Stimulated activated CD4-positive, alpha-beta T cell treated with anti-CD3 and anti-CD28 coated beads, Interleukin-12 subunit alpha, Interleukin-12 subunit beta, amount 100 ng/mL, for 4 hours (primary cell): ENCODE data around the gene KMT2E.

Experiments used
- DNase-seq: peaks from one replicate; pipeline ENCODE4 v3.0.0-alpha.2; 2020

The KMT2E gene

DNA sequence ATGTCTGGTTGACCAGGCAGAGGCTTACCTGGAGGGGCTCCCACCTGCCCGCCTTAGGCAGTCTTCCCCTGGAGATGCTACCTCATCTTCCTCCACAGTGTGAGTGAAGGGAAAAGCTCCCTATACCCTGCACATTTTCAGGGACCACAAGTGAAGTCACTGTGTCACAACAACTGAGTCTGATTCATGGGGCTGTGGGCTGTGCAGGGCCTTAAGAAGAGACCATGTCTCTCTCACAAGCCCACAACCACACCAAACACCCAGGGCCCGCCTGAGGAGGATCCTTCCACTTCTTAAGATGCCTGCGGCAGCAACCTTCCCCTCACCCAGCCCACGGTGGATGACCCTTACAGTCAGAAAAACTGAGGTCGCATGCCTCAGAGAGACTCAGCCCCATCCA, 118.3 kb downstream of the KMT2E start:
- no peak for DNase-seq

DNA sequence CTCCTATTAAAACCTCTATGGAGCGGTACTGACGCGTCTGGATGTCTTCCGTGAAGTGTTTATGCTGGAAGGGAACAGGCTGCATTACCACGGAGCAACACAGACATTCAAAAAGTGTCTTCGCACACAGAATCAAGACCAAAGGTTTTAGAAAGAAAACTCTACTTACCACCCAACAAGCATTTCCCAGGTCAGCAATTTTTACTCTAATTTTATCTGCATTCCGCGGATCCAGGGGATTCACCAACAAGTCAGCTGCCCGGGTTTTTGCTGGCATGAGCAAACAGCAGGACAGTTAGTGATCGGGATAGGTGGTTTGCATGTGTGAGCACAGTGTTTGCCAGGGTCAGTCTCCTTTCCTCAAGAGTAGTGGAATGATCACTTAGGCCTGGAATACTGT, 118.8 kb downstream of the KMT2E start:
- DNase-seq: no peak

DNA sequence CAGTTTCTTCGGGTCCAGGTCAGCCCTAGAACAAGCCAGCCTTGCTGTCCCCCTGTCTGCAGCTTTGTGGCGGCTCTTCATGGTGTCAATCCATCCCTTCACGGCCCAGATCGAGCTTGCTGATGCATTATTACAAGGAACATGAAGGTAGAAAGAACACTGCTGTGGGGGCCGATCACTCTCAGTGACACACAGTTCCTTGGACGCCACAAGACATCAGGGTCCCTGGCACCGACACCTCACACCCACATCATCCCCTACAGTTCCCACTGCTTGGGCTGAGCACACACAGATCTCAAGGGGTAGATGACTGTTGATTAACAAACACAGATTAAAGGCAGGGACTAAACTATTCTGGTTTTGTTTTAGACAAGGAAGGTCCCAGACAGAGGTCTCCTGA, 119.4 kb downstream of the KMT2E start:
- no peak for DNase-seq

DNA sequence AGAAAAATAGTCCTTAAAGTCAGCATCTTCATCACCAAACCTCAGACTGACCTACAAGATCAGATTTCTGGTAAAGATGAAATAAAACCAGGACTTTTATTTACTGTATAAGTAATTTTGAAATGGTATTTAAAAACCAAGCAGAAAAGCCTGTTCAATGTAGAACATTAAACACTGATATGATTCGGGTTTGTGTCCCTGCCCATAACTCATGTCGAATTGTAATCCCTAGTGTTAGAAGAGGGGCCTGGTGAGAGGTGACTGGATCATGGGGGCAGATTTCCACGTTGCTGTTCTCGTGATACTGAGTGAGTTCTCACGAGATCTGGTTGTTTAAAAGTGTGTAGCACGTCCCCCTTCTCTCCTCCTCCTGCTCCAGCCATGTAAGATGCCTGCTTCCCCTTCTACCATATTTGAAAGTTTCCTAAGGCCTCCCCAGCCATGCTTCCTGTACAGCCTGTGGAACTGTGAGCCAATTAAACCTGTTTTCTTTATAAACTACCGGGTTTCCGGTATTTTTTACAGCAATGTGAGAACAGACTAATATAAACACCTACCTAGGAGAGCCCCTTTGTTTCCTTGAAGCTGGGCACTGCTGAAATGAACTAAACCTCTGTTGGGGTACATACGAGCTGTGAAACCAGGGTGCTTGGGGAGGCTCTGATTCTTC, 120.1 kb downstream of the KMT2E start:
- no peak for DNase-seq

DNA sequence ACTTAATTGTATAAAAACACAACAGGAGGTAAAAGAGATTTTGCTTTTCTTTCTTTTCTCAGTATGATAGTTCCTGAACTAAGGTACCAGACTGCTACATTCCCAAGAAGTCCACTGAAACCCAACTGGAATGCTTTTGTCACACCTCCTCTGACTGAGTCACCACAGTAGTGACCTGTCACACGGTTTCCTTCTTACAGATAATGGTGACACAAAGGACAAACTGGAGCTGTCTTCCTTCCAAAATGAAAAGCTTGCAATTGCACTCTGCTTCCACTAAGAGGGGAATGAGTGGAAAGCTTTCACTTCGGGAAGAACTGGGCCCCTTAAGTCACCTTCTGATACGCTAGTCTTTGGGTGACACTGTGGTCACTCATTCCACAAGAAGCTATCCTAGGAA, 122.2 kb downstream of the KMT2E start:
- no peak for DNase-seq

DNA sequence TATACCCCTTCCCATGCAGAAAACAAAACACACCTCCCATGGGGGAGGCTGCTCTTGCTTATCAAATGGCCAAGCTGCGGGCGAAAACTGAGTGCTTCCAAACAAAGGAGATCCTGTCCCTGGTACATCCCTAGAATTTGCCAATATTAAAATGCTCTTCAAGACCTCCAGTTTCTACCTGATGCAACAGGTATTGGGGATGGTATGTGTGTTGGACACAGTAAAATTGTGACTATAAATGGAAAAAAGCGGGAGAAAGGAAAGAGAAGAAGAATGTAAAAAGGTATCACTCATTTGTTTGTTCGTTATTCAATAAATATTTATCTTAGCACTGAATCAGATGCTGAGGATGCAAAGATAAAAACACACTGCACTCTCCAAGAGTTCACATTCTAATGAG, 123.9 kb downstream of the KMT2E start:
- no peak for DNase-seq

DNA sequence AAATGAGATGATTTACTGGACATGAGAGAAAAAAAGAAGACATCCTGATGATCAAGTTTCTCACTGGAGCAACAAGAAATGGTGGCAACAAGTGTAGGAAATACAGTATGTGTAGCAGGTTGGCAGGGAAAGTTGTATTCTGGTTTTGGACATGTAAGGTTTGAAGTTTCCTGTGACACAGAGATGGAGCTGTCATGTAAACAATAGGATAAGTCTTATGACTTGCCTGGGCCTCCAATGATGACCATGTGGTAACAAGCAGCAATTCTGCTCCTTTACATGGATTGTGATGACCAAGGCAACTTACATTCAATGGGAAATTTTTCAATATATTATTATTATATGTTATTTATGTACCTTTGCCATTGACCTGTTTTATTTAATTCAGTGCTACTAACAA, 125.4 kb downstream of the KMT2E start:
- DNase-seq: no peak

DNA sequence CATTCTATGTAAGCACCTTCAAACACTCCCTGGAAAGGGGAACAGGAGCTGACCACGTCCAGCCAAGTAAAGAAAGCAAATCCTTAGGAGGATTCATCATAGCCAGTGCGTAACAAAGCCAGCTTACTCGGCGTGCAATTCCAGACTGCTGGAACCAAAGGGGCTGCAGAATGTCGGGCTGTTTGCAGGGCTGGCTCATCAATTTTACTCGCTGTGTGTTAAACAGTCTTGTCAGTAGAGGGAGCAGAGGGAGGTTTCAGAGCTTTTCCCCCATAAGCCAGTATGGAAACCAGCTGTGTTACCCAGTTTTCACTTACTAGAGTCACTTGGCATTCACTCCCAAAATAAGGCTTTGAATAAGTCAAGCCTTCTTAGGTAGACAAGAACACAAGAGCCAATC, 127.1 kb downstream of the KMT2E start:
- no peak for DNase-seq

DNA sequence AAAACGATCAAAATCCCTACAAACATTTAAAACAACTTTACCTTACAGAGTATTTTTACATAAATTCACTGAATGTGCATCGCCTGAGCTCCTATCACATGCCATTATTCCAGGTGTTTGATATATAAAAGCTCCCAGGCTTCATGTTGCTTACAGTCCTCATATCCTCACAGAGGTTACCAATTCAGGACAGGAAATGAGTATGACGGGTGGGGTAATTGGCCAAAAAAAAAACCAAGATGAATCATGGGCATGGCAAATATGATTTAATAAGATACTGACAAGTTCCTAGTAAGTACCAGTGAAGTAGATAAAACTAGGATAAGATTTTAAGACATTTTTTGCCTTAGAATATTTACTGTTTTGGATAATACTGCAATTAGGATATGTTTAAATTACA, 135.8 kb downstream of the KMT2E start:
- DNase-seq: no peak

DNA sequence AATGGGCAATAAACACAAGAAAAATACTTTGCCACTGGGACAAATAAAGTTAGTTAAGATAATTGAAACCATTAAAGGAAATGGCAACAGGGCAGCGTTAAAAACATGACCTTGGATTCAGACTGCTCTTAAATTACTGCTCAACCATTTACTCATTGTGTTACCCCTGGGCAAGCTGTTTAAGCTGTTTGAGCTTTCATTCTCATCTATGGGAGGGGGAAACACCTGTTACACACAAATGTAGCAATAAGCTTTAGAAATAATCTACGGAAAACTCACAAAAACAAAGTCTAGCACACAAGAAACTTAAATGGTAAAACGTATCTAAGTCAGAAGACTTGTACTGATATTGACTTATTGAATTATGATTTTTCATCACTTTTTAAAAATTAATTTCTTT, 137.1 kb downstream of the KMT2E start:
- no peak for DNase-seq

DNA sequence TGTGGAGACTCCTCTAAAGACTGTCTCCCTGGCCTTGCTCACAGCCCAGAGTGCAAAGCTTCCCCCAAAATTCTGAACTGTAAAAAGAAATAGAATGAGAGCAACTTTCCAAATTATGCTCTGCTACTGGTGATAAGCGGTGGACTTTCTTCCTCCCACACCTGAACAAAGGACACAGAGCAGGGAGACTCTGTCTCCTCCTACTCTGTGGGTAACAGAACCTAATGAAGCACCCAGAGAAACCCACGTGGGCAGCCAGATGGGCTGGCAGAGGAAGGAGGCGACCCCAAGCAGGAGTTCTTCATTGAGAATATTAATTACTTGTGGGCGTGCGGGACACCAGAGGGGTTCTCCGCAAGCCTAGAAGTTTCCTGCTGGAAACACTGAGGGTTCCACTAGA, 139.5 kb downstream of the KMT2E start:
- no peak for DNase-seq

DNA sequence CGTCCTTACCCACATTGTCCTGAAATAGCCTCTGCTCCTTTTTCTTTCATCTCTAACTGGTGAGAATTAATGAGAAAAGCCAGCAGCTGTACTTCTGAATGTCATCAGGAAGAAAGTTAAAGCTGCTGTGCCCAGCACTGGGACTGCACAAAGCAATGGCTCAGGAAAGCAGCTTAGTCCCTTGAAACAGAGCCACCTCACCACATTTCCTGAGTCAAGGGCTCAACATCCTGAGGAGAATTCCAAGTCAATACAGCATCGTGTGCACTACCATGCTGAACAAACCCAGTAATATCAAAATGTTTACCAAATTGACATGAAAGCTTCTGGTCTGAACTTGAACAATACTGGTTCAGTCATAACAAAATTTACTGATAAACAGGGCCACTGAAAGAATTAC, 140.1 kb downstream of the KMT2E start:
- no peak for DNase-seq

DNA sequence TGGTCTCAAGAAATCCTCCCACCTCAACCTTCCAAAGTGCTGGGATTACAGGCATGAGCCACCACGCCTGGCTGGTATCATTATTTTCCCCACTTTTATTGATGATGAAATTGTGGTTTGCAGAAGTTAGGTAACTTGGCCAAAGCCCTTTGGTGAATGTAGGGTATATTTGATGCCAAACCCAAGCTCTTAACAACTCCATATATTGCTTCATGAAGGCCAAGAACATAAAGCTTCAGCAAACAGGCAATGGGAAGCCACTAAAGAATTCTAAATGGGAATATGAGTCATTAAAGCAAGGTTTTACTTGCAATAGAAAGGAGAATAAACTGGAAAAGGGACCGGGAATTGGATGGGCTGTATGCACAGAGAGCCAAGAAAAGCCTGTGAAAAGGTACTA, 142.7 kb downstream of the KMT2E start:
- DNase-seq: no peak

DNA sequence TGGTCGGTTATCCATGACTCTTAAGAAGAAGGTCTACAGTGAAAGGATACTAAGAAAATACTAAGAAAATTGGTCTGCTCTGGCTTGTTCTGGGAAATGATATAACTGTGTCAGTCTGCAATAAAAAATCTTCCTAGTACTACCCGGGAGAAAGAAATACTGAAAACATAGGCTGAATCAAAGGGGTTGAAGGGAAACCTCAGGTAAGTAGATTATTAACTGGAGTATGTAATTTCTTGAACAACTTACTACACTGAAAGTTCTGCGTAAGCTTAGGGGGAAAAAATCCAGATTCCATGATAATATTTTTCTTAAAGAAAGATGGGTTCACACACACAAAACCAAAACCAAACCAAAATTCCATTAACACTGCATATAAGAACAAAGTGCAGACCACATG, 143.3 kb downstream of the KMT2E start:
- no peak for DNase-seq

DNA sequence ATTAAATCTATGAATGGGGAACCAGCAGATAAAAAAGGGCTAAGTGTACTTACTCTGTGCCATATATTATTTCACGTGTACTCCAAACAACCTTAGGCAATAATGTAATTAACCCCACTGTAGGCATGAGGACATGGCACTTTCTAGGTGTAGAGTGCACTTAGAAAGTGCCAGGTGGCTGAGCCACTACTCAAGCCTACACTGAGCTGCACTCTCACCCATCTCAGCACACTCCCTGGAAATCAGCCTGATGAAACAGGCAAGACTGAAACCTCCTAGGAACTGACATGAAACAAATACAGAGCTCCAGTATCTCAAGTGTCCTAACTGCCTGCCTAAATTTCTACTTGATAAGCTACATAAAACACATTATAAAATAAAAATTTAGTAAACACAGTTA, 147.4 kb downstream of the KMT2E start:
- no peak for DNase-seq
